ENCODE data around the gene PIGBOS1. TPM values are rescaled to one million over a fixed set of nuclear protein-coding genes. Genes with fewer than 3 reads are reported as not detected.

PIGBOS1 gene
- polyA plus RNA-seq, 2 of the 4 experiments (the other 2 are of a cell fraction) = 33.5 to 42.3 TPM

GRCh38 chr15:55322467-55322866 is 3.5 kb upstream of the PIGBOS1 start (continued):
- TF ChIP-seq HMGXB4 (CRISPR knock-in tag; IDR thresholded peaks at IDR 0.05; ENCODE audit: borderline replicate concordance) = no peak
- no peak for TF ChIP-seq BHLHE40 (IDR thresholded peaks at IDR 0.05; ENCODE audit: low read depth, low read length)
- no peak for TF ChIP-seq HOXA7 (CRISPR knock-in tag; IDR thresholded peaks at IDR 0.05)
- no peak for TF ChIP-seq FOSL2 (IDR thresholded peaks at IDR 0.05)
- no peak for TF ChIP-seq FOSL2 (CRISPR knock-in tag; IDR thresholded peaks at IDR 0.05)
- no peak for TF ChIP-seq CEBPB (IDR thresholded peaks at IDR 0.05)

- ATAC-seq = no peak
- H3K4me3 ChIP-seq = no peak overlapping the region
- H3K27ac ChIP-seq = no peak overlapping the region
- TF ChIP-seq ZSCAN20 (CRISPR knock-in tag; IDR thresholded peaks at IDR 0.05) = no peak
- TF ChIP-seq KDM1A (IDR thresholded peaks at IDR 0.05; ENCODE audit: low read depth) = no peak
- TF ChIP-seq BCL3 (IDR thresholded peaks at IDR 0.05) = no peak
- no peak for TF ChIP-seq E2F6 (IDR thresholded peaks at IDR 0.05; ENCODE audit: borderline replicate concordance, low read depth)
- TF ChIP-seq JUN (IDR thresholded peaks at IDR 0.05) = no peak
- no peak for TF ChIP-seq ZC3H11A (IDR thresholded peaks at IDR 0.05)
- no peak for TF ChIP-seq PBX3 (IDR thresholded peaks at IDR 0.05)
- TF ChIP-seq RFX5 (IDR thresholded peaks at IDR 0.05) = no peak
- TF ChIP-seq CHD4 (IDR thresholded peaks at IDR 0.05; ENCODE audit: borderline replicate concordance) = no peak
- no peak for TF ChIP-seq PHF8 (IDR thresholded peaks at IDR 0.05; ENCODE audit: borderline replicate concordance, low read depth)
- no peak for TF ChIP-seq HMGXB4 (CRISPR knock-in tag; IDR thresholded peaks at IDR 0.05; ENCODE audit: borderline replicate concordance)
- TF ChIP-seq HDAC2 (IDR thresholded peaks at IDR 0.05) = no peak
- no peak for TF ChIP-seq FOSL2 (IDR thresholded peaks at IDR 0.05)
- no peak for TF ChIP-seq FOSL2 (CRISPR knock-in tag; IDR thresholded peaks at IDR 0.05)
- TF ChIP-seq TP53 (CRISPR knock-in tag; IDR thresholded peaks at IDR 0.05) = no peak
- no peak for TF ChIP-seq EHMT2 (IDR thresholded peaks at IDR 0.05; ENCODE audit: low read depth)
- no peak for TF ChIP-seq MAZ (IDR thresholded peaks at IDR 0.05; ENCODE audit: borderline replicate concordance, low read depth, low read length)
- no peak for FAIRE-seq
- WGBS (ENCODE audit: missing lambda C conversion rate) = 82% methylated on average over 1 of the region's 1 CpG
- no peak for DNase-seq (ENCODE audit: low read depth in 1 of 2, low spot score in 1 of 2)
- CTCF ChIA-PET = no interaction called here
- POLR2A ChIA-PET = no interaction called here
- no peak overlapping the region; the same call in 2 of the 3 replicates for H3K4me2 ChIP-seq
- H3K4me1 ChIP-seq = peaks cover 21% of the 10 kb centered on the region
- H3K9me3 ChIP-seq = no peaks in the 10 kb centered on the region
Observed at GRCh38 chr15:55320963-55321362, 2.0 kb upstream of the PIGBOS1 start.

Data from A549 (cell line).